GM12878 (cell line): ENCODE results near the gene ZNF689. TPM values are rescaled to one million over a fixed set of nuclear protein-coding genes. Genes with fewer than 3 reads are reported as not detected.

Experiments used
- ATAC-seq: fragments of 200-7000 bp; cut with Tn5 transposase; 3 replicates; pipeline ENCODE4 v1.9.1; 2020; ENCODE audit warnings: mild to moderate bottlenecking, moderate library complexity
- BruUV-seq: library from RNA; stranded (reverse); fragments of 400-500 nt; replicated peaks from 2 replicates; lab custom pipeline; 2021; lab: Mats Ljungman, UMichigan
- CTCF ChIA-PET: fragments of 300-600 bp; sonication (Branson Sonifier 250); formaldehyde crosslinking; extraction: SDS; loops from one replicate; lab custom pipeline; 2021; ENCODE audit warnings: inconsistent platforms; lab: Yijun Ruan, JAX
- POLR2A ChIA-PET: fragments of 350-600 bp; formaldehyde crosslinking; extraction: SDS; loops from one replicate; lab custom pipeline; 2021; ENCODE audit warnings: inconsistent platforms; lab: Charles Lee
- RAD21 ChIA-PET: fragments of 300-600 bp; sonication (Branson Sonifier 250); formaldehyde crosslinking; loops from one replicate; lab custom pipeline; 2023; ENCODE audit warnings: antibody characterized with exemption; ENCODE audit not compliant: unreplicated experiment; lab: Charles Lee
- SMC1A ChIA-PET: fragments of 300-600 bp; sonication (Branson Sonifier 250); formaldehyde crosslinking; loops from one replicate; lab custom pipeline; 2023; ENCODE audit not compliant: unreplicated experiment, uncharacterized antibody; lab: Charles Lee
- DNase-seq: peaks from one replicate; pipeline ENCODE4 v3.0.0-alpha.2; 2011; ENCODE audit warnings: low read depth, low spot score
- FAIRE-seq: peaks from 3 replicates; lab custom pipeline; 2011; peaks lifted over from hg19 to GRCh38; lab: Jason Lieb, UNC
- H2AFZ ChIP-seq: 2 replicates; pipeline ENCODE4 v1.6.0; 2011; ENCODE audit warnings: low read depth, low read length, control low read depth; ENCODE audit not compliant: control insufficient read depth
- H3K27ac ChIP-seq: 2 replicates; pipeline ENCODE4 v1.5.1; 2011; ENCODE audit warnings: control low read depth; ENCODE audit not compliant: control insufficient read depth, insufficient read depth
- H3K27me3 ChIP-seq, 2 experiments: replicated peaks in 1 of 2; 2 replicates each; pipeline versions ENCODE4 v1.6.0 to v1.6.1; 2011; ENCODE audit warnings: low read length in 1 of 2; ENCODE audit not compliant: control insufficient read depth in 2 of 2, insufficient read depth in 2 of 2
- H3K36me3 ChIP-seq, 2 experiments: 2 replicates each; pipeline ENCODE4 v1.5.1; 2011; ENCODE audit warnings: low read length in 1 of 2; ENCODE audit not compliant: control insufficient read depth in 2 of 2, insufficient read depth in 2 of 2
- H3K4me1 ChIP-seq: 2 replicates; pipeline ENCODE4 v1.6.1; 2011; ENCODE audit warnings: mild to moderate bottlenecking, low read length, moderate library complexity, mixed read lengths; ENCODE audit not compliant: control insufficient read depth, insufficient read depth
- H3K4me2 ChIP-seq: 2 replicates; pipeline ENCODE4 v1.6.0; 2011; ENCODE audit warnings: control low read depth; ENCODE audit not compliant: control insufficient read depth, insufficient read depth
- H3K4me3 ChIP-seq: fragments of 200-600 bp; sonication (generic); 2 replicates; pipeline ENCODE4 v1.5.1; 2016
- H3K79me2 ChIP-seq: 2 replicates; pipeline ENCODE4 v1.6.0; 2011; ENCODE audit warnings: low read length; ENCODE audit not compliant: control insufficient read depth, insufficient read depth
- H3K9ac ChIP-seq: 2 replicates; pipeline ENCODE4 v1.8.0; 2011; ENCODE audit warnings: low read length, control low read depth, mixed read lengths; ENCODE audit not compliant: control insufficient read depth, insufficient read depth
- H3K9me3 ChIP-seq: replicated peaks from 3 replicates; pipeline ENCODE4 v1.5.1; 2011; ENCODE audit warnings: mild to moderate bottlenecking, low read length; ENCODE audit not compliant: control insufficient read depth, insufficient read depth
- H4K20me1 ChIP-seq: 2 replicates; pipeline ENCODE4 v1.6.0; 2011; ENCODE audit not compliant: control insufficient read depth, insufficient read depth
- BACH1 ChIP-seq: fragments of 450-650 bp; IDR thresholded peaks from 2 replicates; pipeline ENCODE4 v1.6.1; 2017; ENCODE audit warnings: mild to moderate bottlenecking, borderline replicate concordance
- BCL3 ChIP-seq: IDR thresholded peaks from 2 replicates; pipeline ENCODE4 v1.6.1; 2011; ENCODE audit warnings: borderline replicate concordance, low read depth, mild to moderate bottlenecking, moderate library complexity, low read length; ENCODE audit not compliant: insufficient read depth, poor library complexity, severe bottlenecking
- CREM ChIP-seq: IDR thresholded peaks from 2 replicates; pipeline ENCODE4 v1.6.1; 2014; ENCODE audit warnings: antibody characterized with exemption, low read depth
- DPF2 ChIP-seq: fragments of 450-650 bp; IDR thresholded peaks from 2 replicates; pipeline ENCODE4 v1.6.1; 2017; ENCODE audit warnings: mild to moderate bottlenecking
- E2F4 ChIP-seq: IDR thresholded peaks from 2 replicates; pipeline ENCODE4 v1.6.1; 2012; ENCODE audit warnings: low read depth, low read length, improper control_type of control experiment
- FOS ChIP-seq: IDR thresholded peaks from 3 replicates; pipeline ENCODE4 v1.6.1; 2011; ENCODE audit warnings: borderline replicate concordance; ENCODE audit not compliant: insufficient read length; ENCODE audit errors: extremely low read depth
- IRF5 ChIP-seq: fragments of 450-650 bp; IDR thresholded peaks from 2 replicates; pipeline ENCODE4 v1.6.1; 2017; ENCODE audit warnings: borderline replicate concordance
- RAD51 ChIP-seq: fragments of 450-650 bp; IDR thresholded peaks from 2 replicates; pipeline ENCODE4 v1.6.1; 2016; ENCODE audit warnings: moderate library complexity, mild to moderate bottlenecking, inconsistent platforms
- RELA ChIP-seq: fragments of 450-650 bp; IDR thresholded peaks from 2 replicates; pipeline ENCODE4 v1.8.0; 2014; ENCODE audit warnings: borderline replicate concordance; ENCODE audit not compliant: partially characterized antibody
- SIX5 ChIP-seq: IDR thresholded peaks from 2 replicates; pipeline ENCODE4 v1.6.1; 2011; ENCODE audit warnings: mild to moderate bottlenecking, low read depth, low read length, moderate library complexity; ENCODE audit not compliant: severe bottlenecking
- SREBF1 ChIP-seq: IDR thresholded peaks from 2 replicates; pipeline ENCODE4 v1.6.1; 2012; ENCODE audit warnings: mild to moderate bottlenecking, low read length
- TBL1XR1 ChIP-seq: IDR thresholded peaks from 2 replicates; pipeline ENCODE4 v1.6.1; 2012; ENCODE audit warnings: low read depth, low read length, improper control_type of control experiment
- WRNIP1 ChIP-seq: IDR thresholded peaks from 2 replicates; pipeline ENCODE4 v1.6.1; 2011; ENCODE audit warnings: low read depth, low read length, improper control_type of control experiment, borderline replicate concordance
- ZBED1 ChIP-seq: IDR thresholded peaks from 2 replicates; pipeline ENCODE4 v1.6.1; 2016; ENCODE audit warnings: borderline replicate concordance
- WGBS: methylation state at CpG from one replicate; pipeline ENCODE4 v1.1.6; 2016; ENCODE audit warnings: low lambda C conversion rate; ENCODE audit not compliant: insufficient replicate concordance, insufficient coverage; ENCODE audit errors: missing lambda C conversion rate; 5-methylcytosine and 5-hydroxymethylcytosine counted together
- in situ Hi-C: fragments of 300-500 bp; cut with MboI; formaldehyde crosslinking; loops from 9 replicates; pipeline ENCODE4 v1.14.3; 2018; ENCODE audit warnings: mixed read lengths
- intact Hi-C: fragments of 100-400 bp; cut with micrococcal nuclease; formaldehyde crosslinking; loops from one replicate; pipeline ENCODE4 v1.14.2; 2022; ENCODE audit not compliant: unreplicated experiment
- polyA plus RNA-seq, 11 experiments: library from polyadenylated mRNA; depleted of rRNA in 4 of 11; unstranded in 6 of 11; stranded (reverse) in 5 of 11; fragments of >200 nt; fragmentation: Nextera tagmentation in 4 of 11; fragmentation: Illumina TruSeq in 1 of 11; extraction: Ambion mirVana in 4 of 11; extraction: Trizol in 1 of 11; gene quantifications; 1 replicate in 1 of 11; 2 replicates in 10 of 11; pipeline versions ENCODE4 v1.2.1 to v1.2.3, GENCODE V29; 2011 to 2016; ENCODE audit warnings: inconsistent platforms in 2 of 11, missing spikeins in 2 of 11, low read depth in 1 of 11
- total RNA-seq, 4 experiments: library from RNA; depleted of rRNA in 3 of 4; stranded (reverse); fragments of >200 nt in 3 of 4; fragmentation: Illumina TruSeq in 1 of 4; extraction: Trizol in 1 of 4; gene quantifications; 2 replicates each; pipeline versions ENCODE4 v1.2.1 to v1.2.3, GENCODE V29; 2013 to 2021

ZNF689 gene
- total and polyA plus RNA-seq, 10 of the 15 experiments (the other 5 are each of a cell fraction or from before 2014, with no cell fraction given): 4.7 to 13.2 (median 8.5) TPM

GRCh38 chr16:30574678-30575077 lies 35.5 kb downstream of the ZNF689 start:
- ATAC-seq (no peak), DNase-seq (no peak)
- H3K4me1 ChIP-seq: peaks cover 5% of the 10 kb centered on the region; the same call in 1 of the 2 replicates
- intact Hi-C loops: loop anchor here (10.0 kb wide), 1 partner anchor 80 kb away; the partner anchor contains the start of genes FBRS and PRR14
- WGBS: 100% methylated on average over 1 of the region's 1 CpG
- H3K79me2 ChIP-seq: peaks cover 11% of the 10 kb centered on the region
- H3K9ac ChIP-seq: no peak overlapping the region
- H4K20me1 ChIP-seq: no peaks in the 10 kb centered on the region
- CTCF ChIA-PET: interaction anchor here (1.0 to 1.2 kb wide), 3 partner anchors 24 to 118 kb away, joined by 3 to 4 read pairs (median 3); no protein-coding TSS in a partner anchor
- POLR2A ChIA-PET: interaction anchor here (1.3 to 1.5 kb wide), 2 partner anchors 11 to 17 kb away, joined by 3 to 4 read pairs; partner anchors contain the start of gene ZNF785
- H3K4me2 ChIP-seq: no peak overlapping the region
- in situ Hi-C loops: no loop called here
- SMC1A ChIA-PET: interaction anchor here (0.9 to 1.2 kb wide), 2 partner anchors 11 to 24 kb away, joined by 3 to 4 read pairs; no protein-coding TSS in a partner anchor
- H3K9me3 ChIP-seq: no peaks in the 10 kb centered on the region
- BruUV-seq: no TSS peak
- H3K27ac ChIP-seq: no peak overlapping the region
- no peak overlapping the region for H3K4me3 ChIP-seq
- peaks cover 0 to 7% of the 10 kb centered on the region in 2 experiments; a peak in 1 of 4 replicates for H3K36me3 ChIP-seq
- TF ChIP-seq ZBED1: no peak
- TF ChIP-seq BACH1: no peak
- TF ChIP-seq IRF5: no peak
- TF ChIP-seq WRNIP1: no peak
- TF ChIP-seq CREM: no peak
- no peak for TF ChIP-seq RELA
- TF ChIP-seq RAD51: no peak
- no peak for TF ChIP-seq TBL1XR1
- TF ChIP-seq DPF2: no peak
- TF ChIP-seq SREBF1: no peak
- no peak for TF ChIP-seq SIX5
- TF ChIP-seq E2F4: no peak
- no peak for TF ChIP-seq FOS
- no peak for TF ChIP-seq BCL3
- TF ChIP-seq, all 136 proteins: peak for 0
- no peak for FAIRE-seq
- Histone ChIP-seq H3K27me3 (no peaks in the 10 kb centered on the region), H2AFZ (no peak overlapping the region)
- RAD21 ChIA-PET: interaction anchor here (1.2 kb wide), 1 partner anchor 17 kb away, joined by 3 read pairs; no protein-coding TSS in a partner anchor
